ENCODE data around the gene DBT.
A peak's percentile ranks its signal among the peaks of the same experiment; 100 is the strongest.
"Not testable (repeated sequence)": the region's sequence is repeated elsewhere in the genome, so short reads cannot be mapped to it uniquely, and the experiment has no call there.

The DBT gene

DNA sequence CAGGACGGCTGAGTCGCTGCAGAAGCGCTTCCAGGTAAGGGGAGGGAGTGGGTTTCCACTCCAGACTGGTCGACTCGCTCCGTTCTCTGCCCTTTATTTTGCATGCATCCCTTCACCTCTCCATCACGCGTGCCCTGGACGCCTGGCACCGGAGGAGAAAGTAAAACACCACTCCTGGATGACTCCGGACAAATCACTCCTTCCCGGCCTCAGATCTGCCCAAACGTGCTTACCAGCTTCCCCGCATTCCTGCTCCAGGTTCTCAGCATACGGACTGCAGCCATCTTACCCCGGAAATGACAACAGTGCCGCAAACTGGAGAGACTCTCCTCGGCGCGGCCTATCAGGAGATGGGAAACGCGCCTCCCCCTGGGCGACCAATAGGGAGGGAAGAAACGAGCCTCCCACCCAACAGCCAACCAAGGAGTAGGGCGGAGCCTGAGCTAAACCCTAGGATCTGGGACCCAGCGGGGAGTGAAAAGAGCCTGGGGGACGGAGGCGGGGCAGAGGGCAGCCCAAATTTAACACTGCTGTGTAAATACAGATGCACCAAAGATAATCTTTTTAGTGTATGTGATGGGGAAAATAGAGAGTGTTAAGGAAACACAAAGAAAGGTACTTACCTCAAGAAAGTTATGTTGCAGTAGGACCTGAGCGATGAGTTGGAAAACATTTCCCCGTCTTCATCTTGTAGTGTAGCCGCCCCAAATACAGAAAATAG is at the start of gene DBT:
Gene DBT, minus strand, starts transcription at position 298 of the 721 bp plus-strand sequence. Its CDS starts 14 bp downstream, at position 284.
- H3K9me3 ChIP-seq: no peaks in the 10 kb centered on the region
- peaks cover 7% of the 10 kb centered on the region for H3K4me1 ChIP-seq
- peak within 1 kb of the TSS; percentile 76 for H3K4me3 ChIP-seq
- no peaks in the 10 kb centered on the region for H3K27me3 ChIP-seq (ENCODE audit: low read depth)
- H3K36me3 ChIP-seq (replicated peaks): no peaks in the 10 kb centered on the region
- DNase-seq (ENCODE audit: low spot score in 2 of 2): peak; percentile 96 to 98
- in situ Hi-C loops (cut with MboI; ENCODE audit: low sequenced_read_pairs): no loop called here

GRCh38 chr1:100298512-100298911 is 48.9 kb upstream of the DBT start:
- Histone ChIP-seq H3K36me3 (replicated peaks) (no peaks in the 10 kb centered on the region), H3K9me3 (no peaks in the 10 kb centered on the region), H3K27me3 (ENCODE audit: low read depth) (no peaks in the 10 kb centered on the region), H3K4me3 (no peak overlapping the region), H3K4me1 (no peaks in the 10 kb centered on the region)
- in situ Hi-C loops (cut with MboI; ENCODE audit: low sequenced_read_pairs): no loop called here
- no peak for DNase-seq (ENCODE audit: low spot score in 2 of 2)

- in situ Hi-C loops (cut with MboI; ENCODE audit: low sequenced_read_pairs); H3K4me1 ChIP-seq; H3K4me3 ChIP-seq; H3K27me3 ChIP-seq (ENCODE audit: low read depth); DNase-seq (ENCODE audit: low spot score in 2 of 2); H3K36me3 ChIP-seq (replicated peaks); H3K9me3 ChIP-seq: not testable (repeated sequence)
Observed at GRCh38 chr1:100296997-100297396, 47.4 kb upstream of the DBT start.

DNA sequence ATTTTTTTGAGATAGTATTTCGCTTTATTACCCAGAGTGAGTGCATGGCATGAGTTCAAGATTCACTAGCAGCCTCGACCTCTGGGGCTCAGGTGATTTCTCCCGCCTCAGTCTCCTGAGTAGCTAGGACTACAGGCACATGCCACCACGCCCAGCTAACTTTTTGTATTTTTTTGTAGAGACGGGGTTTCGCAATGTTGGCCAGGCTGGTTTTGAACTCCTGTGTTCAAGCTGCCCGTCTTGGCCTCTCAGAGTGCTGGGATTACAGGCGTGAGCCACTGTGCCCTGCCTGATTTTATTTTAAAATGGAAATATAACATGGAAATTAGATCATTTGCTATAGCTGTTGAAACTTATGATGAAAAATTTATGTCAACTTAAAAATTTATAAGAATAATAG is 46.5 kb upstream of the DBT start:
- in situ Hi-C loops (cut with MboI; ENCODE audit: low sequenced_read_pairs): no loop called here
- peaks cover 9% of the 10 kb centered on the region for H3K36me3 ChIP-seq (replicated peaks)
- no peaks in the 10 kb centered on the region for H3K27me3 ChIP-seq (ENCODE audit: low read depth)
- no peak for DNase-seq (ENCODE audit: low spot score in 2 of 2)
- H3K4me3 ChIP-seq: no peak overlapping the region
- H3K9me3 ChIP-seq: no peaks in the 10 kb centered on the region
- no peaks in the 10 kb centered on the region for H3K4me1 ChIP-seq

GRCh38 chr1:100292711-100293110 is 43.1 kb upstream of the DBT start:
- no peak overlapping the region for H3K4me3 ChIP-seq
- H3K36me3 ChIP-seq (replicated peaks): peaks cover 30% of the 10 kb centered on the region
- in situ Hi-C loops (cut with MboI; ENCODE audit: low sequenced_read_pairs): no loop called here
- H3K27me3 ChIP-seq (ENCODE audit: low read depth): no peaks in the 10 kb centered on the region
- no peak for DNase-seq (ENCODE audit: low spot score in 2 of 2)
- H3K9me3 ChIP-seq: no peaks in the 10 kb centered on the region
- no peaks in the 10 kb centered on the region for H3K4me1 ChIP-seq

GRCh38 chr1:100290291-100290690 is 40.7 kb upstream of the DBT start:
- DNase-seq (ENCODE audit: low spot score in 2 of 2): no peak
- Histone ChIP-seq H3K4me3 (no peak overlapping the region), H3K36me3 (replicated peaks) (peaks cover 48% of the 10 kb centered on the region), H3K9me3 (no peaks in the 10 kb centered on the region), H3K27me3 (ENCODE audit: low read depth) (no peaks in the 10 kb centered on the region), H3K4me1 (no peaks in the 10 kb centered on the region)
- in situ Hi-C loops (cut with MboI; ENCODE audit: low sequenced_read_pairs): no loop called here

DNA sequence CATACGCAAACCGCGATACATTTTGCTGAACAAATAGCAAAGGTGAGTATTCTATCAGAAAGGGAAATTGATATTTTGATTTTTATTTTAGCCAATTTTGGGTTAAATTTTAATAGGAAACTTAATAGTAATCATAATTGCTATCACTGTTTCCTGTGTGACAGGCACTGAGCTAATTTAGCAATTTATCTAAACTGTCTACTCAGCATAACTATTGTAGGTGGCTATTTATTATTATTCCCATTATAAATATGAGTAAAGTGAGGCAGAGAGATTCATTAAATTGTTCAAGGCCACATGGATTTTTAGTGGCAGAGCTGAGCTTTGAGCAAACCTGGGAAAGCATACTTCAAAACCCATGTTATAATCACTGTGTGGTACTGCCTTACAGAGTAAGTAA is 37.5 kb upstream of the DBT start:
- Histone ChIP-seq H3K27me3 (ENCODE audit: low read depth) (no peaks in the 10 kb centered on the region), H3K4me3 (no peak overlapping the region), H3K9me3 (no peaks in the 10 kb centered on the region), H3K36me3 (replicated peaks) (peaks cover 67% of the 10 kb centered on the region), H3K4me1 (no peaks in the 10 kb centered on the region)
- no peak for DNase-seq (ENCODE audit: low spot score in 2 of 2)
- in situ Hi-C loops (cut with MboI; ENCODE audit: low sequenced_read_pairs): no loop called here

DNA sequence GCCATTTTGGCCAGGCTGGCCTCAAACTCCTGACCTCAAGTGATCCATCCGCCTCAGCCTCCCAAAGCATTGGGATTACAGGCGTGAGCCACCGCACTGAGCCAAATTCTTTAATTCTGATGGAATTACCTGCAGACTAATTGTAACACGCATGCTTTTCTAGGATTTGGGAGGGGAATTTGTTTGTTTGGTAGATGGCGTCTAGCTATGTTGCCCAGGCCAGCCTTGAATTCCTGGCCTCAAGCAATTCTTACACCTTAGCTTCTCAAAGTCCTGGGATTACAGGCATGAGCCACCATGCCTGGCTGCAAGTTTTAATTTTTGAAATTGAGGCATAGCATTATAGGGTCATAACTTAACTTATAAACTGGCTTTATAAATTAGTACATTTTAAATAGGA is 35.0 kb upstream of the DBT start:
- DNase-seq (ENCODE audit: low spot score in 2 of 2): no peak
- Histone ChIP-seq H3K27me3 (ENCODE audit: low read depth) (no peaks in the 10 kb centered on the region), H3K9me3 (no peaks in the 10 kb centered on the region), H3K4me3 (no peak overlapping the region), H3K36me3 (replicated peaks) (peaks cover 61% of the 10 kb centered on the region), H3K4me1 (no peaks in the 10 kb centered on the region)
- in situ Hi-C loops (cut with MboI; ENCODE audit: low sequenced_read_pairs): no loop called here

DNA sequence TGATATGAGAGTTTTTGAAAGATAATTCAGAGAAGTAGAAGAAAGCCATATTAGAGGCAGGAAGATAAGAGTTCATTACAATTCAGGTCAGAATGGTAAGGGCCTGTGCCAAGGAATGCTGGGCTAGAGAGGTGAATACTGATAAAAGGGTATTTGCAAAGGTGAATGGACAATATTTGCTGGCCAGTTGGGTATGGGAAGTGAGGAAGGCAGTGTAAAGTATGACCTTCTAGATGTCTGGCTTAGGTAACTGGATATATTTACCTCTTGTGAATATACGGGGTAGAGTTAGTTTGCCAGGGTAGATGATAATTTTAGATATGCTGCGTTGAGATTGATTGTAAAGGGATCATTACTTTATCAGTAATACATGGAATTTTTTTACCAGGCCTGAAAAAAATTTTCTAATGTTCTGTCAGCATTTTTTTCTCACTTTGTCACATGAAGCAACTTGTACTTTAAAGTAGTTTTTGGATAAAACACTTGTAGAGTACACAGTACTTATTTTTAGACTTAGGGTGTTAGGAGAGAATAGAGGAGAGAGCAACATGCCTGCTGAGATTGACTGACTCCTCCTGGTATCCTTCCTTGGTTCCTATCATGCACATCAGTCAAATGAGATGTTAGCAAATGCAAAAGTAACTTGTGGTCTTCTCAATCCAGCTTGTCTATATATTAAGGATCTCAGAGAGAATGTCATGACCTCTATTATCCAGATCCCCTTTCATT is 30.5 kb upstream of the DBT start:
- no peaks in the 10 kb centered on the region for H3K4me1 ChIP-seq
- in situ Hi-C loops (cut with MboI; ENCODE audit: low sequenced_read_pairs): no loop called here

GRCh38 chr1:100279358-100279923 is 29.8 kb upstream of the DBT start:
- Histone ChIP-seq H3K9me3 (no peaks in the 10 kb centered on the region), H3K36me3 (replicated peaks) (peaks cover 74% of the 10 kb centered on the region), H3K4me3 (no peak overlapping the region), H3K4me1 (no peaks in the 10 kb centered on the region), H3K27me3 (ENCODE audit: low read depth) (no peaks in the 10 kb centered on the region)
- in situ Hi-C loops (cut with MboI; ENCODE audit: low sequenced_read_pairs): no loop called here
- no peak for DNase-seq (ENCODE audit: low spot score in 2 of 2)

More for the DNA sequence above, 30.5 kb upstream of the DBT start:
- Histone ChIP-seq H3K4me3 (no peak overlapping the region), H3K9me3 (no peaks in the 10 kb centered on the region), H3K27me3 (ENCODE audit: low read depth) (no peaks in the 10 kb centered on the region), H3K36me3 (replicated peaks) (peaks cover 74% of the 10 kb centered on the region)
- DNase-seq (ENCODE audit: low spot score in 2 of 2): no peak

DNA sequence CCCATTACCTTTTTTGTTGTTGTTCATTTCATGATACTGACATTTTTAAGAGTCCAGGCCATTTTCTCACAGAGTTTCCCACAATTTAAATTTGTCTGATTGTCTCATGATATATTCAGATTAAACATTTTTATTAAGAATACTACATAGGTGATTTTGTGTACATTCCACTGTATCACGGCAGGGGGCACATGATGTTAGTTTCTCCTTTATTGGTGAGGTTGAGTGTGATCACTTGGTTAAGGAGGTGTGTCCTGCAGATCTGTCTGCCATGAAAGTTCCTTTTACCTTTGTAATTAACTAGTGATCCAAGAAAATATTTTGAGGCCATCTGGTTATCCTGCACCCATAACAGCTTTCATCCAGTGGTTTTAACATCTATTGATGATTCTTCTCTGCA is 28.2 kb upstream of the DBT start:
- H3K9me3 ChIP-seq: no peaks in the 10 kb centered on the region
- in situ Hi-C loops (cut with MboI; ENCODE audit: low sequenced_read_pairs): no loop called here

DNA sequence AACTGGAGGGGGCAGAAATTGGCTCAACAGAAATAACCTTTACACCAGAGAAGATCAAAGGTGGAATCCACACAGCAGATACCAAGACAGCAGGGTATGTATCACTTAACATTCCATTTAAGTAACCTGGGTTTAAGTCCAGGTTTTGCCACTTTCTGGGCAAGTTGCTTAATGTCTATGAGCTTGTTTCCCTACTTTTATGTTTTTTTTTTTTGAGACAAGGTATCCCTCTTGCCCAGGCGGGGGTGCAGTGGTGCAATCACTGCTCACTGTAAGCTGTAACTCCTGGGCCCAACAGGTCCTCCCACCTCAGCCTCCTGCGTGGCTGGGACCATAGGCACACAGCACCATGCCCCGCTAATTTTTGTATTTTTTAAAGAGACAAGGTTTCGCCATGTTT is 18.6 kb upstream of the DBT start:
- in situ Hi-C loops (cut with MboI; ENCODE audit: low sequenced_read_pairs): no loop called here
- no peak for DNase-seq (ENCODE audit: low spot score in 2 of 2)
- Histone ChIP-seq H3K36me3 (replicated peaks) (peaks cover 49% of the 10 kb centered on the region), H3K27me3 (ENCODE audit: low read depth) (no peaks in the 10 kb centered on the region), H3K4me3 (no peak overlapping the region), H3K4me1 (peaks cover 8% of the 10 kb centered on the region), H3K9me3 (peaks cover 2% of the 10 kb centered on the region; the same call in 1 of the 2 replicates)

More for the DNA sequence above, 28.2 kb upstream of the DBT start:
- Histone ChIP-seq H3K27me3 (ENCODE audit: low read depth) (no peaks in the 10 kb centered on the region), H3K4me3 (no peak overlapping the region), H3K4me1 (no peaks in the 10 kb centered on the region), H3K36me3 (replicated peaks) (peaks cover 85% of the 10 kb centered on the region)
- DNase-seq (ENCODE audit: low spot score in 2 of 2): no peak

- in situ Hi-C loops (cut with MboI; ENCODE audit: low sequenced_read_pairs): no loop called here
- peaks cover 2% of the 10 kb centered on the region; the same call in 1 of the 2 replicates for H3K9me3 ChIP-seq
- peaks cover 8% of the 10 kb centered on the region for H3K4me1 ChIP-seq
- no peaks in the 10 kb centered on the region for H3K27me3 ChIP-seq (ENCODE audit: low read depth)
- H3K4me3 ChIP-seq: peak overlapping the region; percentile 74
- peaks cover 44% of the 10 kb centered on the region for H3K36me3 ChIP-seq (replicated peaks)
- no peak for DNase-seq (ENCODE audit: low spot score in 2 of 2)
Observed at GRCh38 chr1:100267284-100267683, 17.6 kb upstream of the DBT start.

DNA sequence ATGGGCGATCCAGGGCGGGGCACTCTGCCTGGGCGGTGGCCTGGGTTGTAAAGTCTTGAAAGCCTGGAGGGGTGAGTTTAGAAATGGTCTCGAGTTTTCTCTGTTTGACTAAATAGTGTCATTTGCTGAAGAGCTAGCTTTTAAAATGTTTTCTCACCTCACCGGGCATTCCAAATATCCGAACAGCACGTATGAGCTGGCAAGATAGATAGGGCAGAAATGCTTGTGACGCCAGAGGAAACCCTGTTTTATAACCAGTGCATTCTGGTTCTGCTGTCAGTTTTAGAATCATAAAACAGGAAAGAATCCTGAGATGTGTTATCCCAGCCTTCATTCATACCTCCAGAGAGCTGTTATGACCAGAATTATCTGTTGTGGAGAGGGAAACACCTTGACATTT is 17.1 kb upstream of the DBT start:
- DNase-seq (ENCODE audit: low spot score in 2 of 2): no peak
- H3K4me3 ChIP-seq: peak overlapping the region; percentile 74
- H3K4me1 ChIP-seq: peaks cover 8% of the 10 kb centered on the region
- peaks cover 2% of the 10 kb centered on the region; the same call in 1 of the 2 replicates for H3K9me3 ChIP-seq
- H3K27me3 ChIP-seq (ENCODE audit: low read depth): no peaks in the 10 kb centered on the region
- peaks cover 39% of the 10 kb centered on the region for H3K36me3 ChIP-seq (replicated peaks)
- in situ Hi-C loops (cut with MboI; ENCODE audit: low sequenced_read_pairs): no loop called here
